CD4-positive, alpha-beta memory T cell (primary cell): ENCODE measurements around the gene ACKR2. TPM values are rescaled to one million over a fixed set of nuclear protein-coding genes. Genes with fewer than 3 reads are reported as not detected.

ENCODE experiments used
- CTCF ChIA-PET: fragments of 350-600 bp; sonication (Branson Sonifier 250); formaldehyde crosslinking; loops from one replicate; lab custom pipeline; 2021; ENCODE audit warnings: inconsistent platforms; ENCODE audit not compliant: partially characterized antibody; lab: Charles Lee
- POLR2A ChIA-PET: fragments of 350-600 bp; sonication (Branson Sonifier 250); formaldehyde crosslinking; loops from one replicate; lab custom pipeline; 2021; ENCODE audit not compliant: partially characterized antibody; lab: Charles Lee
- DNase-seq, 5 donors: peaks; one replicate each; pipeline versions ENCODE4 v3.0.0 to v3.0.0-alpha.2; 2020 to 2022; ENCODE audit warnings: mixed read lengths in 1 of 5
- H3K27ac ChIP-seq: one replicate; pipeline ENCODE4 v1.7.0; 2013; ENCODE audit warnings: low read depth, low read length
- H3K27me3 ChIP-seq: 2 replicates; pipeline ENCODE4 v1.7.0; 2013; ENCODE audit warnings: mild to moderate bottlenecking, low read length, moderate library complexity; ENCODE audit not compliant: insufficient read depth
- H3K36me3 ChIP-seq: 2 replicates; pipeline ENCODE4 v1.7.0; 2013; ENCODE audit warnings: mild to moderate bottlenecking, low read length, moderate library complexity; ENCODE audit not compliant: insufficient read depth
- H3K4me1 ChIP-seq: 2 replicates; pipeline ENCODE4 v1.7.0; 2013; ENCODE audit warnings: mild to moderate bottlenecking, low read length, moderate library complexity; ENCODE audit not compliant: insufficient read depth
- H3K4me3 ChIP-seq, 2 donors: one replicate each; pipeline ENCODE4 v1.7.0; 2013; ENCODE audit warnings: low read length in 2 of 2, mild to moderate bottlenecking in 1 of 2
- H3K9me3 ChIP-seq, 2 donors: one replicate each; pipeline ENCODE4 v1.7.0; 2013; ENCODE audit warnings: low read length in 2 of 2, control low read depth in 1 of 2; ENCODE audit not compliant: control insufficient read depth in 1 of 2
- H3K27ac Mint-ChIP-seq, 7 donors: one replicate each; pipeline ENCODE4 v1.8.0; 2020 to 2021; ENCODE audit warnings: mixed read lengths in 7 of 7, mild to moderate bottlenecking in 6 of 7, inconsistent platforms in 3 of 7, moderate library complexity in 3 of 7
- H3K27me3 Mint-ChIP-seq, 2 donors: one replicate each; pipeline ENCODE4 v1.8.0; 2020 to 2021; ENCODE audit warnings: mixed read lengths in 2 of 2
- H3K36me3 Mint-ChIP-seq, 2 donors: one replicate each; pipeline ENCODE4 v1.8.0; 2020 to 2021; ENCODE audit warnings: mixed read lengths in 2 of 2, inconsistent platforms in 1 of 2, mild to moderate bottlenecking in 1 of 2
- H3K4me1 Mint-ChIP-seq, 4 donors: one replicate each; pipeline ENCODE4 v1.8.0; 2020 to 2021; ENCODE audit warnings: mixed read lengths in 4 of 4, mild to moderate bottlenecking in 1 of 4
- H3K4me3 Mint-ChIP-seq, 8 donors: one replicate each; pipeline ENCODE4 v1.8.0; 2020 to 2021; ENCODE audit warnings: mixed read lengths in 8 of 8, mild to moderate bottlenecking in 7 of 8, moderate library complexity in 6 of 8, inconsistent platforms in 3 of 8
- H3K9me3 Mint-ChIP-seq, 8 donors: one replicate each; pipeline ENCODE4 v1.8.0; 2020 to 2021; ENCODE audit warnings: mixed read lengths in 8 of 8, mild to moderate bottlenecking in 5 of 8, inconsistent platforms in 3 of 8, moderate library complexity in 1 of 8
- intact Hi-C: fragments of 100-400 bp; cut with micrococcal nuclease; formaldehyde crosslinking; loops from one replicate; pipeline ENCODE4 v1.15.1; 2023
- polyA plus RNA-seq, 2 donors: library from polyadenylated mRNA; unstranded; fragments of 300-500 nt; fragmentation: Illumina TruSeq; gene quantifications; one replicate each; pipeline ENCODE4 v1.2.3, GENCODE V29; 2021
- total RNA-seq, 2 experiments: library from RNA; stranded (reverse); gene quantifications; one replicate each; pipeline ENCODE4 v1.2.3, GENCODE V29; 2021

ACKR2 gene
- total and polyA plus RNA-seq, 4 experiments from 2014 or later: 0.28 to 0.49 TPM; not detected in 2

- peaks cover 0 to 2% (median 0%) of the 10 kb centered on the region in 8 donors for H3K9me3 Mint-ChIP-seq
- no peak overlapping the region for H3K4me3 Mint-ChIP-seq
- H3K27ac Mint-ChIP-seq: no peak overlapping the region
- Histone ChIP-seq H3K9me3 (no peaks in the 10 kb centered on the region), H3K36me3 (no peaks in the 10 kb centered on the region), H3K27ac (no peak overlapping the region), H3K27me3 (no peaks in the 10 kb centered on the region), H3K4me3 (no peak overlapping the region), H3K4me1 (no peaks in the 10 kb centered on the region)
- DNase-seq: no peak
- intact Hi-C loops: no loop called here
- ChIA-PET CTCF (no interaction called here), POLR2A (no interaction called here)
- H3K4me1 Mint-ChIP-seq: no peaks in the 10 kb centered on the region
- H3K36me3 Mint-ChIP-seq: no peaks in the 10 kb centered on the region
- H3K27me3 Mint-ChIP-seq: peaks cover 9 to 19% of the 10 kb centered on the region in 2 donors
Measured at GRCh38 chr3:42855219-42855546, 45.9 kb downstream of the ACKR2 start.

- intact Hi-C loops: no loop called here
- Histone ChIP-seq H3K27ac (no peak overlapping the region), H3K4me3 (no peak overlapping the region), H3K27me3 (no peaks in the 10 kb centered on the region), H3K9me3 (no peaks in the 10 kb centered on the region), H3K4me1 (no peaks in the 10 kb centered on the region), H3K36me3 (no peaks in the 10 kb centered on the region)
- Mint-ChIP-seq H3K9me3 (peaks cover 0 to 2% (median 0%) of the 10 kb centered on the region in 8 donors), H3K36me3 (no peaks in the 10 kb centered on the region), H3K27ac (no peak overlapping the region), H3K4me1 (no peaks in the 10 kb centered on the region), H3K4me3 (no peak overlapping the region), H3K27me3 (peaks cover 14 to 22% of the 10 kb centered on the region in 2 donors)
- ChIA-PET POLR2A (no interaction called here), CTCF (interaction anchor here (1.5 kb wide), 1 partner anchor 25 kb away, joined by 5 read pairs; no protein-coding TSS in a partner anchor)
- no peak for DNase-seq
Measured at GRCh38 chr3:42855547-42856380, 46.5 kb downstream of the ACKR2 start.

DNA sequence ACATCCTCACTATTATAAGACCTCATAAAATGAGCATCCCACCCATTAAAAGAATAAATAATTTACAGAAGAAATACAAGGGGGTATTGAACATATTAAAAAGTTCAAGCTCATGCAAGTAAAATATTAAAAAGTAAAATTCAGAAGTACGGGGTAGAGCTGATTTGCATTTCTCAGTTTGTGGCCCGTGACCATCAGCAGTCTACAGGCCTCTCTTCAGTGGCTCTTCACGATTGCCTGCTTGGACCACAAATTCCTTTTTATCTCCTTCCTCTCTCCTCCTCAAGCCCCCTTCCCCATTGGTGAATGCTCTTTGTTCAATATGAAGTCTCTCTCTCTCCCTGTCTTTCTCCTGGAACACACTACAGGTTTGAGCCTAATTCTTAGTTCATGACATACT is 47.3 kb downstream of the ACKR2 start:
- Mint-ChIP-seq H3K27me3 (peaks cover 16 to 22% of the 10 kb centered on the region in 2 donors), H3K36me3 (no peaks in the 10 kb centered on the region), H3K4me1 (no peaks in the 10 kb centered on the region), H3K27ac (no peak overlapping the region), H3K4me3 (no peak overlapping the region), H3K9me3 (peaks cover 0 to 3% (median 0%) of the 10 kb centered on the region in 8 donors)
- Histone ChIP-seq H3K27ac (no peak overlapping the region), H3K27me3 (no peaks in the 10 kb centered on the region), H3K9me3 (no peaks in the 10 kb centered on the region), H3K4me1 (no peaks in the 10 kb centered on the region), H3K4me3 (no peak overlapping the region), H3K36me3 (no peaks in the 10 kb centered on the region)
- intact Hi-C loops: no loop called here
- ChIA-PET POLR2A (no interaction called here), CTCF (interaction anchor here (1.5 kb wide), 1 partner anchor 25 kb away, joined by 5 read pairs; no protein-coding TSS in a partner anchor)
- DNase-seq: no peak

- Histone ChIP-seq H3K27me3 (no peaks in the 10 kb centered on the region), H3K36me3 (no peaks in the 10 kb centered on the region), H3K9me3 (no peaks in the 10 kb centered on the region), H3K4me1 (no peaks in the 10 kb centered on the region), H3K27ac (no peak overlapping the region), H3K4me3 (no peak overlapping the region)
- H3K4me1 Mint-ChIP-seq: no peaks in the 10 kb centered on the region
- H3K27ac Mint-ChIP-seq: no peak overlapping the region
- no peaks in the 10 kb centered on the region for H3K36me3 Mint-ChIP-seq
- CTCF ChIA-PET: interaction anchor here (1.0 to 1.3 kb wide), 2 partner anchors 17 to 25 kb away, joined by 3 to 4 read pairs; no protein-coding TSS in a partner anchor
- no peak overlapping the region for H3K4me3 Mint-ChIP-seq
- DNase-seq: no peak
- POLR2A ChIA-PET: no interaction called here
- intact Hi-C loops: no loop called here
- H3K9me3 Mint-ChIP-seq: peaks cover 0 to 3% (median 0%) of the 10 kb centered on the region in 8 donors
- H3K27me3 Mint-ChIP-seq: peaks cover 8% of the 10 kb centered on the region in 2 donors
Measured at GRCh38 chr3:42864321-42864950, 55.2 kb downstream of the ACKR2 start.

GRCh38 chr3:42865256-42865655 is 56.0 kb downstream of the ACKR2 start:
- no peak overlapping the region for H3K27ac Mint-ChIP-seq
- H3K36me3 Mint-ChIP-seq: no peaks in the 10 kb centered on the region
- H3K9me3 Mint-ChIP-seq: peaks cover 0 to 3% (median 0%) of the 10 kb centered on the region in 8 donors
- H3K27me3 Mint-ChIP-seq: peaks cover 5 to 8% of the 10 kb centered on the region in 2 donors
- Histone ChIP-seq H3K4me1 (no peaks in the 10 kb centered on the region), H3K9me3 (no peaks in the 10 kb centered on the region), H3K27me3 (no peaks in the 10 kb centered on the region), H3K36me3 (no peaks in the 10 kb centered on the region), H3K27ac (no peak overlapping the region), H3K4me3 (no peak overlapping the region)
- no peak for DNase-seq
- no peaks in the 10 kb centered on the region for H3K4me1 Mint-ChIP-seq
- POLR2A ChIA-PET: no interaction called here
- CTCF ChIA-PET: interaction anchor here (1.0 to 1.3 kb wide), 2 partner anchors 16 to 24 kb away, joined by 3 to 4 read pairs; no protein-coding TSS in a partner anchor
- H3K4me3 Mint-ChIP-seq: no peak overlapping the region
- intact Hi-C loops: no loop called here

DNA sequence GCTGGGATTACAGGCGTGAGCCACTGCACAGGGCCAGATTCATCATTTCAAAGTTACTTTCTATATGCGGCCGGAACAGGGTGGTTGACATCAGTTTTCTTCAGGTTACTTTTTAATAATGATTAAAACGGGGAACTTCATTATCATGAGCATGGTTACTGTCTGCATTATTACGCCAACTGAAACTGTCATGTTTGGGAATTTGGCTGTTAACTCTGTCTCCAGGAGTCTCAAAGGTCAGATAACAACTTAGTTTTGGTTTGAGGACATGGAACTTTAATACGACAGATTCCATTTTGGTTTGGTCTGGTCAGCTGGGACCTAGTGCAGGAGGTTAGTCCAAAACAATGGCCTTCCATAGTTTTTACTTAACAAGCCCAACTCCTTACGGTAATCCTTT is 57.9 kb downstream of the ACKR2 start:
- Histone ChIP-seq H3K36me3 (no peaks in the 10 kb centered on the region), H3K4me3 (no peak overlapping the region), H3K9me3 (no peaks in the 10 kb centered on the region), H3K4me1 (no peaks in the 10 kb centered on the region), H3K27me3 (no peaks in the 10 kb centered on the region), H3K27ac (no peak overlapping the region)
- CTCF ChIA-PET: no interaction called here
- Mint-ChIP-seq H3K27me3 (peaks cover 1 to 3% of the 10 kb centered on the region in 2 donors), H3K4me1 (no peaks in the 10 kb centered on the region), H3K36me3 (no peaks in the 10 kb centered on the region), H3K27ac (no peak overlapping the region), H3K4me3 (no peak overlapping the region), H3K9me3 (no peaks in the 10 kb centered on the region)
- no peak for DNase-seq
- intact Hi-C loops: no loop called here
- POLR2A ChIA-PET: no interaction called here

DNA sequence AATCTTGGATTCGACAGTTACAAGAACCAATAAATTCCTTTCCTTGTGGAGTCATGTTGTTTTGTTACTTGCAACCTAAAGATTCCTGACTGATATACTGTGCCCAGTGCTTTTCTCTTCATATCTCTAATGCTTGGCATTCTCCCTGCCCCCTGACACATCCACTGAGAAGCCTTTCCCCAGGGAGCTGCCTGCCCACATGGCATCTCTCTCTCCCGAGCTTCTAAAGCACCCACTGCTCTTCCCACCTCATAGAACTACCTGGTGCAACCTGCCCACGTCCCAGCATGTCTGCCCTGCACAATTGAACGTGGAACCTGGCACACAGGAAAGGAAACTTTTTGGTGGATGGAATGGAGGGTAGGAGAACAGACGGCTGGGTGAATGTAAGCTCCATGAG is 59.6 kb downstream of the ACKR2 start:
- H3K4me1 ChIP-seq: no peaks in the 10 kb centered on the region
- POLR2A ChIA-PET: no interaction called here
- Mint-ChIP-seq H3K9me3 (no peaks in the 10 kb centered on the region), H3K4me1 (no peaks in the 10 kb centered on the region), H3K27ac (no peak overlapping the region), H3K27me3 (peaks cover 2 to 7% of the 10 kb centered on the region in 2 donors), H3K36me3 (no peaks in the 10 kb centered on the region), H3K4me3 (no peak overlapping the region)
- H3K27ac ChIP-seq: no peak overlapping the region
- H3K9me3 ChIP-seq: no peaks in the 10 kb centered on the region
- no peaks in the 10 kb centered on the region for H3K36me3 ChIP-seq
- intact Hi-C loops: no loop called here
- CTCF ChIA-PET: interaction anchor here (1.2 to 3.0 kb wide), 3 partner anchors 10 to 26 kb away, joined by 4 to 10 read pairs (median 8); no protein-coding TSS in a partner anchor
- no peaks in the 10 kb centered on the region for H3K27me3 ChIP-seq
- DNase-seq: no peak
- H3K4me3 ChIP-seq: no peak overlapping the region
